KMS-11 (cell line): ENCODE results near the gene PTCSC3.

Source experiments
- H2AFZ ChIP-seq: fragments of 200-600 bp; sonication (generic); 2 replicates; pipeline ENCODE4 v1.6.1; 2016; ENCODE audit warnings: antibody characterized with exemption, mixed run types, low read depth
- H3K27ac ChIP-seq: fragments of 200-600 bp; sonication (generic); 2 replicates; pipeline ENCODE4 v1.6.1; 2016; ENCODE audit warnings: mild to moderate bottlenecking, mixed run types
- H3K27me3 ChIP-seq: fragments of 200-600 bp; sonication (generic); 2 replicates; pipeline ENCODE4 v1.6.1; 2017; ENCODE audit warnings: mild to moderate bottlenecking, low read depth, mixed run types, moderate library complexity; ENCODE audit not compliant: insufficient read depth
- H3K36me3 ChIP-seq: fragments of 200-600 bp; sonication (generic); 2 replicates; pipeline ENCODE4 v1.6.1; 2017; ENCODE audit warnings: mild to moderate bottlenecking, mixed run types; ENCODE audit not compliant: insufficient read depth
- H3K4me1 ChIP-seq: fragments of 200-600 bp; sonication (generic); 2 replicates; pipeline ENCODE4 v1.6.1; 2016; ENCODE audit warnings: mild to moderate bottlenecking, low read depth, mixed run types; ENCODE audit not compliant: poor library complexity, severe bottlenecking
- H3K4me2 ChIP-seq: fragments of 200-600 bp; sonication (generic); 2 replicates; pipeline ENCODE4 v1.7.0; 2016; ENCODE audit warnings: mild to moderate bottlenecking, mixed run types
- H3K4me3 ChIP-seq: fragments of 200-600 bp; sonication (generic); IDR thresholded peaks from 2 replicates; pipeline ENCODE4 v1.6.1; 2017; ENCODE audit warnings: low read depth, low read length, mixed read lengths; ENCODE audit not compliant: insufficient read depth
- H3K79me2 ChIP-seq: fragments of 200-600 bp; sonication (generic); 2 replicates; pipeline ENCODE4 v1.6.1; 2016; ENCODE audit warnings: low read depth, mixed run types; ENCODE audit not compliant: insufficient read depth
- H3K9ac ChIP-seq: fragments of 200-600 bp; sonication (generic); 2 replicates; pipeline ENCODE4 v1.6.1; 2016; ENCODE audit warnings: mild to moderate bottlenecking, mixed run types
- H4K20me1 ChIP-seq: fragments of 200-600 bp; sonication (generic); 2 replicates; pipeline ENCODE4 v1.6.1; 2016; ENCODE audit warnings: mild to moderate bottlenecking, mixed run types; ENCODE audit not compliant: insufficient read depth
- TF ChIP-seq, protein P1 (sequence below): fragments of 200-600 bp; sonication (generic); conservative IDR thresholded peaks from 2 replicates; pipeline ENCODE4 v1.6.1; 2017; ENCODE audit warnings: low read depth, mild to moderate bottlenecking, antibody characterized with exemption, low read length, moderate library complexity, mixed read lengths

PTCSC3 gene

GRCh38 chr14:36215217-36215598, 38.7 kb upstream of the PTCSC3 start:
- no peaks in the 10 kb centered on the region for H3K36me3 ChIP-seq
- no peak overlapping the region for H2AFZ ChIP-seq
- H3K27ac ChIP-seq: no peak overlapping the region
- no peaks in the 10 kb centered on the region for H3K79me2 ChIP-seq
- TF ChIP-seq, protein P1, sequence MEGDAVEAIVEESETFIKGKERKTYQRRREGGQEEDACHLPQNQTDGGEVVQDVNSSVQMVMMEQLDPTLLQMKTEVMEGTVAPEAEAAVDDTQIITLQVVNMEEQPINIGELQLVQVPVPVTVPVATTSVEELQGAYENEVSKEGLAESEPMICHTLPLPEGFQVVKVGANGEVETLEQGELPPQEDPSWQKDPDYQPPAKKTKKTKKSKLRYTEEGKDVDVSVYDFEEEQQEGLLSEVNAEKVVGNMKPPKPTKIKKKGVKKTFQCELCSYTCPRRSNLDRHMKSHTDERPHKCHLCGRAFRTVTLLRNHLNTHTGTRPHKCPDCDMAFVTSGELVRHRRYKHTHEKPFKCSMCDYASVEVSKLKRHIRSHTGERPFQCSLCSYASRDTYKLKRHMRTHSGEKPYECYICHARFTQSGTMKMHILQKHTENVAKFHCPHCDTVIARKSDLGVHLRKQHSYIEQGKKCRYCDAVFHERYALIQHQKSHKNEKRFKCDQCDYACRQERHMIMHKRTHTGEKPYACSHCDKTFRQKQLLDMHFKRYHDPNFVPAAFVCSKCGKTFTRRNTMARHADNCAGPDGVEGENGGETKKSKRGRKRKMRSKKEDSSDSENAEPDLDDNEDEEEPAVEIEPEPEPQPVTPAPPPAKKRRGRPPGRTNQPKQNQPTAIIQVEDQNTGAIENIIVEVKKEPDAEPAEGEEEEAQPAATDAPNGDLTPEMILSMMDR: no peak
- H3K27me3 ChIP-seq: no peaks in the 10 kb centered on the region
- no peak overlapping the region for H3K4me2 ChIP-seq
- no peak overlapping the region for H3K4me3 ChIP-seq
- no peak overlapping the region for H3K9ac ChIP-seq
- H3K4me1 ChIP-seq: no peaks in the 10 kb centered on the region
- H4K20me1 ChIP-seq: no peaks in the 10 kb centered on the region

DNA sequence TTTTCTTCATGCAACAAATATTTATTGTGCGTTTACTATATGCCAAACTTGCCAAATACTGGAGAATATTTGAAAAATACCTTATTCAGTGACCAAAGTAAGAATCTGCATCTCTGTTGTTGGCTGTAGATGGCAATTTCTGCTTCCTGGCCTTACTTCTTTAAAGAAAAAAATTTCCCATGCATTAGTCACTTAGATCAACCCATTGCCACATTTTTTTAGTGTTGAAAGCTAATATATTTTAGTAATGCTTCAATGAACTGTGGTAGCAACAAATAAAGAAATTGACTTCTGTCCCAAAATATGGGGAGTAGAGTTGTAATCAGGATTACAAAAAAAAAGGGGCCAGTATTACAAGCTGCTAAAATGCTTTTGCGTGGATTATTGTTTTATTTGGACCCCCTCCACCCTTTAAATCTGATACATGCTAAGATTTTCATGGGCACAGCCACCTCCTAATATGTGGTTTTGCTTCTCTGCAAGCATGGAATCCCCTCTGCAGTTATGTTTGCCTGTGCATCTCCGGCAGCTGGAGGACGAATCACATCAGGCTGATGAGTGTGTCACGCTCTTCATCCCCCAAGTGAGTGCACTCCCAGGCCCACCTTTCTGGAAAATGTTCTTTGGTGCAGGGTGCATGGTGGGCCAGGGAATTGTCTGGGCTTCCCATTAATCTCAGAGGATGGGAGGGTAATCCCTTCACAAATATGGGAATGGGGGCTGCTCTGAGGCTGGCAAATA, 38.1 kb upstream of the PTCSC3 start:
- Histone ChIP-seq H3K9ac (no peak overlapping the region), H2AFZ (no peak overlapping the region), H3K27me3 (no peaks in the 10 kb centered on the region), H3K4me1 (no peaks in the 10 kb centered on the region), H3K36me3 (no peaks in the 10 kb centered on the region), H3K4me2 (no peak overlapping the region), H4K20me1 (no peaks in the 10 kb centered on the region), H3K4me3 (no peak overlapping the region), H3K79me2 (no peaks in the 10 kb centered on the region), H3K27ac (no peak overlapping the region)
- TF ChIP-seq, protein P1: no peak

DNA sequence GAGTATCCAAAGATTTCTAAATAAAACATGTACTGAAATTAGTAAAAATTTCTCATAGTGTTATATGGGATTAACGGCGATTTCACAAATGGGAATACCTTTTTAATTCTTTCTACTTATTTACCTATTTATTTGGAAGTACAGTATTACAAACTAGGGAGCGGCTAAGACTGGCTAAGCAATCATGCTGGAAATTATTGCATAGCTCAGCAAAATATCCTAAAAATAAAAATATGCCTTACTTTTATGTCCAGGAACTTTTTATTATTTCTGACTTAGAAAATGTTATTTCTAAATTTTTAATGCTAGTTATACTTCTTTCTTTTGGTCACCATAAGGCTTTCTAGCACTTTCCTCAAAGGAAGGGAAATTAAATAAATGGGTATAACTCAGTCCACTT, 36.5 kb upstream of the PTCSC3 start:
- no peaks in the 10 kb centered on the region for H3K79me2 ChIP-seq
- no peak overlapping the region for H2AFZ ChIP-seq
- no peaks in the 10 kb centered on the region for H3K27me3 ChIP-seq
- no peak overlapping the region for H3K4me3 ChIP-seq
- H3K36me3 ChIP-seq: no peaks in the 10 kb centered on the region
- no peak overlapping the region for H3K4me2 ChIP-seq
- H4K20me1 ChIP-seq: no peaks in the 10 kb centered on the region
- H3K9ac ChIP-seq: no peak overlapping the region
- H3K27ac ChIP-seq: no peak overlapping the region
- H3K4me1 ChIP-seq: no peaks in the 10 kb centered on the region
- TF ChIP-seq, protein P1: no peak

DNA sequence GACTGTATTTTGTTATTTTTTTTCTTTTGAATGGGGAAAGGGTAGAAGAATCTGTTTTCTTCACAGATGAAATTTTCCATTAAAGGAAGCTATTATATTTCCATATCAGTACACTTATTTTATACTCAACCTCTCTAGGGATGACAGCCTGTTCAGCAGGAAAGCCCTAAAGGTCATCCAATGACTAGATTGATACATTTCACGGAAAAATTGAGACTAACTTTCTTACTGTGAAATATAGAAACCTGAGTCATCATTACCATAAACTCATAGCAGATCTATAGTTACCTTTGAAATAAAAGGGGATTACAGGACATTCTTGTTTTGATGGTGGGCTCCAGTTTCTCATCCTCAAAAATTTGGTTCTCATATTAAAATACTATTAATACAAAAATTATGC, 36.1 kb upstream of the PTCSC3 start:
- Histone ChIP-seq H3K4me1 (no peaks in the 10 kb centered on the region), H3K27ac (no peak overlapping the region), H3K36me3 (no peaks in the 10 kb centered on the region), H3K9ac (no peak overlapping the region), H4K20me1 (no peaks in the 10 kb centered on the region), H2AFZ (no peak overlapping the region), H3K4me3 (no peak overlapping the region), H3K27me3 (no peaks in the 10 kb centered on the region), H3K79me2 (no peaks in the 10 kb centered on the region), H3K4me2 (no peak overlapping the region)
- TF ChIP-seq, protein P1: no peak
